NOMO-1 (cell line): Measurements from ENCODE around the gene CUL4A.

Experiments
- DNase-seq, 2 experiments: peaks; one replicate each; lab custom pipeline; 2025; ENCODE audit not compliant: unreplicated experiment in 2 of 2; lab: John Stamatoyannopoulos, UW

Gene CUL4A

GRCh38 chr13:113207890-113208420, 1.5 kb upstream of the CUL4A start:
- DNase-seq, result peak in 1 of 2 experiments; percentile 28

GRCh38 chr13:113208421-113209335, 735 bp upstream of the CUL4A start, which contains the start of gene PCID2:
Gene PCID2 (minus strand): TSS chr13:113208669. CDS start chr13:113208634, 35 bp downstream.
- peak; percentile 72 to 89 for DNase-seq

GRCh38 chr13:113209759-113210421, 477 bp downstream of the CUL4A start:
- DNase-seq, result peak; percentile 24 to 67

- DNase-seq, result no peak
These were observed 1.4 kb downstream of the CUL4A start for GRCh38 chr13:113210833-113211232.

GRCh38 chr13:113211774-113212173, 2.4 kb downstream of the CUL4A start:
- no peak for DNase-seq

- DNase-seq, result no peak
These were observed 7.0 kb downstream of the CUL4A start for GRCh38 chr13:113216254-113217048.

- no peak for DNase-seq
These were observed 9.2 kb downstream of the CUL4A start for GRCh38 chr13:113218586-113218985.

- no peak for DNase-seq
These were observed 10.0 kb downstream of the CUL4A start for GRCh38 chr13:113219256-113219940.

GRCh38 chr13:113220141-113220598, 10.8 kb downstream of the CUL4A start:
- DNase-seq, result no peak

- no peak for DNase-seq
These were observed 11.5 kb downstream of the CUL4A start for GRCh38 chr13:113220877-113221276.

- DNase-seq, result no peak
These were observed 13.7 kb downstream of the CUL4A start for GRCh38 chr13:113223070-113223469.

GRCh38 chr13:113224486-113224885, 15.1 kb downstream of the CUL4A start:
- no peak for DNase-seq

GRCh38 chr13:113225515-113225914, 16.1 kb downstream of the CUL4A start:
- no peak for DNase-seq

- DNase-seq, result no peak
These were observed 17.5 kb downstream of the CUL4A start for GRCh38 chr13:113226873-113227450.

GRCh38 chr13:113229161-113229560, 19.7 kb downstream of the CUL4A start:
- no peak for DNase-seq

GRCh38 chr13:113229791-113230190, 20.4 kb downstream of the CUL4A start:
- no peak for DNase-seq

GRCh38 chr13:113231306-113232207, 22.1 kb downstream of the CUL4A start:
- DNase-seq, result no peak

- DNase-seq, result no peak
These were observed 23.0 kb downstream of the CUL4A start for GRCh38 chr13:113232208-113233003.
